ENCODE results near the gene DLGAP4. TPM values are rescaled to one million over a fixed set of nuclear protein-coding genes. Genes with fewer than 3 reads are reported as not detected.

DLGAP4 gene
- total and polyA plus RNA-seq, 9 of the 15 experiments (the other 6 are each of a cell fraction or from before 2014, with no cell fraction given) = 0.31 to 34.1 (median 4.5) TPM

DNA sequence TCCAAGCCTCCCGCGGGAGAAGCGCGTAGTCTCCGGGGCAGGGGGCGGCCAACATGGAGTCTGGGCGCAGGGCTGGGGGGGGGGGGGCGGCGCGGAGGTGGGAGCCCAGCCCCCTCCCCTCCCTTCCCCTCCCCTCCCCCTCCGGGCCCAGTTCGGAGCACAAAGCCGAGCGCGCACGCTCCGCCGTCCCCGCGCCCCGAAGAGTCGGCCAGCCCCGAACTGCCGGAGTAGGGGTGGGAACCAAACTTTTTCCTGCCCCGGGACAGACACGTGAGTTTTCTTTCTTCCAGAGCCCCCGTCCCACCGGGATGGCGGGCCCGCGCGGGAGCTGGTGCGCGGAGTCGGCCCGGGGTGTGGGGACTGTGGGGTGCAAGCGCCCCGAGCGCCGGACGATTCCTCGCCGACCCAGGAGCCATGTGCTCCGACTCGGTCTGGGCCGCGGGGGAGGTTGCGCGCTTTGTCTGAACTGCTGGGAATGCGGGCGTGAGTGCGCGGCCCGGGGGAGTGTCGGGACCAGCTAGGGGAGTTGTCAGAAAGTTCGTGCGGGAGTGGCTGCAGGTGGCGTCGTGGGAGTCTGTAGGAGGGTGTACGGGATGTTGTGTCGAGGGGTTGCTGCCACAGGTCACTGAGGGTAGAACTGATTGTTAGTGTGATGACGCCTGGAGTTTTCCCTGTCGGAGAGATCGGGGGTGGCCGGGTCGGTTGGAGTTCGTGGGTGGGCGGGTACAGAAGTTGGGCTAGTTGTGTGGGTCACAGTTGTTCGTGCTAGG is 268.4 kb downstream of the DLGAP4 start (continued):
- TF ChIP-seq, protein P1, sequence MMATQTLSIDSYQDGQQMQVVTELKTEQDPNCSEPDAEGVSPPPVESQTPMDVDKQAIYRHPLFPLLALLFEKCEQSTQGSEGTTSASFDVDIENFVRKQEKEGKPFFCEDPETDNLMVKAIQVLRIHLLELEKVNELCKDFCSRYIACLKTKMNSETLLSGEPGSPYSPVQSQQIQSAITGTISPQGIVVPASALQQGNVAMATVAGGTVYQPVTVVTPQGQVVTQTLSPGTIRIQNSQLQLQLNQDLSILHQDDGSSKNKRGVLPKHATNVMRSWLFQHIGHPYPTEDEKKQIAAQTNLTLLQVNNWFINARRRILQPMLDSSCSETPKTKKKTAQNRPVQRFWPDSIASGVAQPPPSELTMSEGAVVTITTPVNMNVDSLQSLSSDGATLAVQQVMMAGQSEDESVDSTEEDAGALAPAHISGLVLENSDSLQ (IDR thresholded peaks at IDR 0.05) = no peak
- no peak for TF ChIP-seq LARP7 (IDR thresholded peaks at IDR 0.05)
- no peak for TF ChIP-seq SP2 (IDR thresholded peaks at IDR 0.05; ENCODE audit: extremely low read depth, low read depth, low read length, poor library complexity, severe bottlenecking)
- no peak for TF ChIP-seq BRD9 (IDR thresholded peaks at IDR 0.05; ENCODE audit: low read depth, partially characterized antibody)
- 0 out of 2 replicates have a peak, but pooled peaks have one; percentile 39 for TF ChIP-seq ZNF609 (CRISPR knock-in tag; IDR thresholded peaks at IDR 0.05; ENCODE audit: borderline replicate concordance)
- TF ChIP-seq ZNF561 (CRISPR knock-in tag; conservative IDR thresholded peaks at IDR 0.05) = no peak
- TF ChIP-seq YBX1 (IDR thresholded peaks at IDR 0.05) = no peak
- 0 out of 4 replicates have a peak, but pooled peaks of 1 of the 2 experiments have one; percentile 20 for TF ChIP-seq MAZ (CRISPR knock-in tag; conservative IDR thresholded peaks at IDR 0.05 in 1 of 2, IDR thresholded peaks at IDR 0.05 in 1 of 2)
- no peak for TF ChIP-seq ZHX1 (conservative IDR thresholded peaks at IDR 0.05; ENCODE audit: low read length)
- no peak for TF ChIP-seq STAT5B (CRISPR knock-in tag; IDR thresholded peaks at IDR 0.05)
- TF ChIP-seq ZNF232 (CRISPR knock-in tag; IDR thresholded peaks at IDR 0.05) = no peak
- TF ChIP-seq, protein P2, sequence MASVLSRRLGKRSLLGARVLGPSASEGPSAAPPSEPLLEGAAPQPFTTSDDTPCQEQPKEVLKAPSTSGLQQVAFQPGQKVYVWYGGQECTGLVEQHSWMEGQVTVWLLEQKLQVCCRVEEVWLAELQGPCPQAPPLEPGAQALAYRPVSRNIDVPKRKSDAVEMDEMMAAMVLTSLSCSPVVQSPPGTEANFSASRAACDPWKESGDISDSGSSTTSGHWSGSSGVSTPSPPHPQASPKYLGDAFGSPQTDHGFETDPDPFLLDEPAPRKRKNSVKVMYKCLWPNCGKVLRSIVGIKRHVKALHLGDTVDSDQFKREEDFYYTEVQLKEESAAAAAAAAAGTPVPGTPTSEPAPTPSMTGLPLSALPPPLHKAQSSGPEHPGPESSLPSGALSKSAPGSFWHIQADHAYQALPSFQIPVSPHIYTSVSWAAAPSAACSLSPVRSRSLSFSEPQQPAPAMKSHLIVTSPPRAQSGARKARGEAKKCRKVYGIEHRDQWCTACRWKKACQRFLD (CRISPR knock-in tag; IDR thresholded peaks at IDR 0.05) = no peak

Data from K562 (cell line).